GM13976 (cell line): ENCODE measurements around the gene DPP6.
A peak's percentile ranks its signal among the peaks of the same experiment; 100 is the strongest.
"Not testable (repeated sequence)": the region's sequence is repeated elsewhere in the genome, so short reads cannot be mapped to it uniquely, and the experiment has no call there.

Source experiments
- DNase-seq: peaks from one replicate; pipeline ENCODE4 v3.0.0; 2012; ENCODE audit warnings: low spot score
- in situ Hi-C: fragments of 300-500 bp; cut with MboI; formaldehyde crosslinking; loops from one replicate; pipeline ENCODE4 v1.12.0; 2022; ENCODE audit warnings: low sequenced_read_pairs, mixed read lengths, inconsistent platforms; ENCODE audit not compliant: unreplicated experiment
- TF ChIP-seq, protein P1 (sequence below): IDR thresholded peaks from 2 replicates; pipeline ENCODE4 v1.5.1; 2012; ENCODE audit warnings: borderline replicate concordance, mild to moderate bottlenecking; ENCODE audit not compliant: insufficient read depth; ENCODE audit errors: extremely low read depth, missing control alignments, control extremely low read depth

DPP6 gene

DNA sequence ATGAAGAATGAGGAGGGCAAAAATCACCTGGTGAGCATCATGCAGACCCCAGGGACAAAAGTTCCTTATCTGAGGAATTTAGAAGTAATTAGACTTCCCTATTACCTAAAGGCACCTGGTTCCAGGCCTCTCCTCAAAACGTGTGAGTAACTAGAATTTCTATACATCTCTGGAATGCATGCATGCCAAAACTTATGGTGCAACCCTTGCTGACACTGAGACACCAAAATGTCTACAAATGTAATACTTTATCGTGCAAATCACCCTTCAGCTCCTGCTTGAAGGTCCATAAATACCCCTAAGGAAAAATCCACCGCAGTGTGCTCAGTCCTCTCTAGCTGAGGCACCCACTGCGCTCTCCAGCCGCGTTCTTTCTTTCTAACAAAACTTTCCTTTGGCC lies 866.5 kb downstream of the DPP6 start:
- TF ChIP-seq, protein P1, sequence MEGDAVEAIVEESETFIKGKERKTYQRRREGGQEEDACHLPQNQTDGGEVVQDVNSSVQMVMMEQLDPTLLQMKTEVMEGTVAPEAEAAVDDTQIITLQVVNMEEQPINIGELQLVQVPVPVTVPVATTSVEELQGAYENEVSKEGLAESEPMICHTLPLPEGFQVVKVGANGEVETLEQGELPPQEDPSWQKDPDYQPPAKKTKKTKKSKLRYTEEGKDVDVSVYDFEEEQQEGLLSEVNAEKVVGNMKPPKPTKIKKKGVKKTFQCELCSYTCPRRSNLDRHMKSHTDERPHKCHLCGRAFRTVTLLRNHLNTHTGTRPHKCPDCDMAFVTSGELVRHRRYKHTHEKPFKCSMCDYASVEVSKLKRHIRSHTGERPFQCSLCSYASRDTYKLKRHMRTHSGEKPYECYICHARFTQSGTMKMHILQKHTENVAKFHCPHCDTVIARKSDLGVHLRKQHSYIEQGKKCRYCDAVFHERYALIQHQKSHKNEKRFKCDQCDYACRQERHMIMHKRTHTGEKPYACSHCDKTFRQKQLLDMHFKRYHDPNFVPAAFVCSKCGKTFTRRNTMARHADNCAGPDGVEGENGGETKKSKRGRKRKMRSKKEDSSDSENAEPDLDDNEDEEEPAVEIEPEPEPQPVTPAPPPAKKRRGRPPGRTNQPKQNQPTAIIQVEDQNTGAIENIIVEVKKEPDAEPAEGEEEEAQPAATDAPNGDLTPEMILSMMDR: no peak
- DNase-seq: no peak
- in situ Hi-C loops: loop anchor here (25.0 kb wide), 1 partner anchor 619 kb away; the partner anchor contains the start of gene CNPY1

DNA sequence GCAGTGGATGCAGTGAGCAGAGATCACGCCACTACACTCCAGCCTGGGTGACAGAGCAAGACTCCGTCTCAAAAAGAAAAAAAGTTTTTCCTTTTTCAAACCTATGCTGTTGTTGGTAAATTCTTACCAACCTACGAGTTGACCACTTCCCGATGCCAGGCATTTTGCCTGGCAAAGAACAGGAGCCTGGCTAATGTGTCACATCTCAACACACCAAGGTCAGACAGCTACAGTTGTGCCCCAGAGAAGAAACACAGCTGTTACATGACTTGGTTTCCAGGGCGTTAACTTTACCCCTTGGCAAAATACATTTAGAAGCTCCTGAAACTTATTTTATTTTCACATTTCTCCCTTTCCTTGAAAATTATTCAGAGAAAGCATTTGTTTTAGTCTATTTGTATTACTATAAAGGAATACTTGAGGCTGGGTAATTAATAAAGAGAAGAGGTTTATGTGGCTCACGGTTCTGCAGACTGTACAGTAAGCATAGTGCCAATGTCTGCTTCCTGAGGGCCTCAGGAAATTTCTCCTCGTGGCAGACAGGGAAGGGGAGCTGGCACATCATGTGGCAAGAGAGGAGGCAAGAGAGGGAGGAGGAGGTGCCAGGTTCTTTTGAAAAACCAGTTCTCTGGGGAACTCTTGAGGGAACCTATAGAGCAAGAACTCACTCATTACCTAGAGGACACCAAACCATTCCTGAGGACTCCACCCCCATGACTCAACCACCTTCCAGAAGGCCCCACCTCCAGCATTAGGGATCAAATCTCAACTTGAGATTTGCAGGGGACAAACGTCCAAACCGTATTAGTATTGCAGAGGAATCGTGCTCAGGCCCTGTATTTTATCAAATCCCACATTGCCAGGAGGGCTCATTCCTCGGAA lies 867.4 kb downstream of the DPP6 start:
- in situ Hi-C loops: loop anchor here (25.0 kb wide), 1 partner anchor 618 kb away; the partner anchor contains the start of gene CNPY1
- DNase-seq: no peak
- TF ChIP-seq, protein P1: no peak

DNA sequence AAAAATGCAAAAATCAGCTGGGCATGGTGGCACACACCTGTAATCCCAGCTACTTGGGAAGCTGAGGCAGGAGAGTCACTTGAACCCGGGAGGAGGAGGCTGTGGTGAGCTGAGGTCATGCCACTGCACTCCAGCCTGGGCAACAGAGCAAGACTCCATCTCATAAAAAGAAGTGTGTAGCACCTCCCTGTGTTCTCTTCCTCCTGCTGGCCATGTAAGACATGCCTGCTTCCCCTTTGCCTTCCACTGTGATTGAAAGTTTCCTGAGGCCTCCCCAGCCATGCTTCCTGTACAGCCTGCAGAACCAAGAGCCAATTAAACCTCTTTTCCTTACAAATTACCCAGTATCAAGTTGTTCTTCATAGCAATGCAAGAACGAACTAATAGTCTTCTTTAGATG lies 870.3 kb downstream of the DPP6 start:
- in situ Hi-C loops: loop anchor here (25.0 kb wide), 1 partner anchor 615 kb away; the partner anchor contains the start of gene CNPY1

DNA sequence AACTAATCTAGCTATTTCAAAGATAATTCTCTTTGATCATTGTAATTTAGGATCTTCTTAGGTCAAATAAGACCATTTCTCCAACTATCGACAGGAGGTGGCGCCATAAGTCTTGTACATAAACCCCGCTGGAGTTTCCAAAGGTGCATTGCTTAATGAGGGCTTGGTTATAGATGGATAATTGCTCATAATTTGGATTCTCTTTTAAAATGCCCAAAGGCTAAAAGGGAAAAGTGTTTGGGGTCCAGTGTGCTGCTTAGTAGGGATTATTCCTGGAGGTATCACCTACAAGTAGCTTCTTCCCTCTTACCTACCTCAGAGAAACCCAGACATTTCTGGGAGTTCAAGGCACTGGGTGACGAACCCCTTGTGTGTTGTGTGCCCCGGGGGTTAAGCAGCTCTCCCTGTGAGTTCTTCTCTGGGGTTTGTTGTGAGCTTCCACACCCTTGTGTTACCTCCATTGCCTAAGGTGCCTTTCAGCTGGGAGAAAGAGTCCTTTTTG lies 875.5 kb downstream of the DPP6 start:
- in situ Hi-C loops: loop anchor here (5.0 kb wide), 1 partner anchor 415 kb away; no protein-coding TSS in a partner anchor
- peak; percentile 53 for DNase-seq
- TF ChIP-seq, protein P1: peak; percentile 54

More for the DNA sequence above, 870.3 kb downstream of the DPP6 start:
- not testable (repeated sequence) for DNase-seq

DNA sequence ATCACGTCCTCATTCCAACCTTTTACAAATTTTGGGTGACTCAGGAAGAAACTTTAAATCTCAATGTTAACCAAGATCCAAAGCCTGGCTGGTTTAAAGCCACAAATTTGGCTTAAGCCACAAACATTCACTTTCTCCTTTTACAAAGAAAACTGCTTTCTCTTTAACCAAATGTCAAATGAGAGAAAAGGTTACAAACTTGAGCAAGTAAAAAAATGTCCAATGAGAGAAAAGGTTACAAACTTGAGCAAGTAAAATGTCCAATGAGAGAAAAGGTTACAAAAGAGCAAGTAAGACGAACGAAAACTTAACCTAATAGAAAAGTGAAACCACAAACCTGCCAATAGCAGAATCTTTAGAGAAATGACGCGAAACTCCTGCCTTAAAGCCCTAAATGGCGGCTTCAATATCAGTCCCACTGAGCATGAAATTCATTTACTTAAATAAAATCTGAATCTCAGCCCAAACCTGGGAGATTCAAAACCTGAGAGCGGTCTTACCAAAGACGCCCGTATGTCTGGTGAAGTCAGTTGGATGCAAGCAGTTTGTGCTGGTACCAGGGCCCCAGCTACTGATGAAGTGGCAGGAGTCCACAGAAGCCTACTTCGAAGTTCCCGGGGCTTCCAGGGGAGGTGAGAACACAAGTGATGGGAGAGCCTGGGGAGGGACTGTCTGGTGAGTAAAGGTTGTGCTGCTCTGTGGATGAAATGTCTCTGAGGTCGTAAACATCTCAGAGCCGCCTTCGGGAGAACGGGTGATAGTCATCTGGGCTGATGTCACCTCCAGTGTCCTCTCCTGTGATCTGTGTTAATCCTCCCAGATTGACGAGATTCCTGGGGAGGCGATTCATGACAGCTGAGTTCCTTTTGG lies 876.2 kb downstream of the DPP6 start:
- in situ Hi-C loops: loop anchor here (5.0 kb wide), 1 partner anchor 414 kb away; no protein-coding TSS in a partner anchor
- TF ChIP-seq, protein P1: no peak
- DNase-seq: peak; percentile 81

DNA sequence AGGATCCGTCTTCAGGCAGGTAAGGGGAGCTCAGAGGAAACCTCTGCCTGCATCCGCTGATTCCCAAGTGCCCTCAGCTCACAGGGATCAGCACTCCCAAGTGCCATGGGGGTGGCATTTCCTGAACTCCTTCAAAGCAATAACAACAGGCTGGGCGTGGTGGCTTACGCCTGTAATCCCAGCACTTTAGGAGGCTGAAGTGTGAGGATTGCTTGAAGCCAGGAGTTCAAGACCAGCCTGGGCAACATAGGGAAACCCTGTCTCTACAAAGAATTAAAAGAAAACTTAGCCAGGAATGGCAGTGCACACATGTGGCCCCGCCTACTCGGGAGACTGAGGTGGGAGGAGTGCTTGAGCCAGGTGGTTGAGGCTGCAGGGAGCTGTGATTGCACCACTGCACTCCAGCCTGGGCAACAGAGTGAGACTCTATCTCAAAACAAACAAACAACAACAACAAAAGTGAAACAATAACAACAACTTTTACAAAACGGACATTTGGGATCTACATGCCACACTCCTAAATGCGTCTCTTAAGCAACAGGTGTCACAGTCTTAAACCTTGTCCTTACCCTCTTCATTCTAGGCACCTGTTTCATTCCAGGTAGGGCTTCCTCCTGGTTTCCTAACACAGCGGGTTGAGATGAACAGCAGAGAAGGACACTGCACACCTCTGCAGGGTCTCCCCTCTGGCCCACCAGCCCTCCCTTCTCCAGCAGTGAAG lies 877.0 kb downstream of the DPP6 start:
- in situ Hi-C loops: loop anchor here (5.0 kb wide), 1 partner anchor 413 kb away; no protein-coding TSS in a partner anchor
- DNase-seq: no peak
- TF ChIP-seq, protein P1: no peak
